Adipocyte (in vitro differentiated cells): Measurements from ENCODE around the gene MRPL52.
A peak's percentile ranks its signal among the peaks of the same experiment; 100 is the strongest.
"Not testable (repeated sequence)": the region's sequence is repeated elsewhere in the genome, so short reads cannot be mapped to it uniquely, and the experiment has no call there.

Experiments
- DNase-seq: peaks from one replicate; pipeline ENCODE4 v3.0.0-alpha.2; 2015; ENCODE audit warnings: low read depth
- H3K27me3 ChIP-seq: replicated peaks from 2 replicates; pipeline ENCODE4 v1.7.0; 2013; ENCODE audit warnings: mild to moderate bottlenecking, low read length, moderate library complexity; ENCODE audit not compliant: control insufficient read depth, insufficient read depth
- H3K36me3 ChIP-seq: 2 replicates; pipeline ENCODE4 v1.7.0; 2013; ENCODE audit warnings: low read length, mild to moderate bottlenecking, moderate library complexity; ENCODE audit not compliant: control insufficient read depth, insufficient read depth, severe bottlenecking
- H3K4me1 ChIP-seq: 2 replicates; pipeline ENCODE4 v1.7.0; 2013; ENCODE audit warnings: mild to moderate bottlenecking, low read length, moderate library complexity; ENCODE audit not compliant: control insufficient read depth, insufficient read depth
- H3K4me3 ChIP-seq: 2 replicates; pipeline ENCODE4 v1.7.0; 2013; ENCODE audit warnings: mild to moderate bottlenecking, low read length, moderate library complexity
- H3K9ac ChIP-seq: 2 replicates; pipeline ENCODE4 v1.7.0; 2013; ENCODE audit warnings: mild to moderate bottlenecking, low read length, moderate library complexity
- H3K9me3 ChIP-seq: 2 replicates; pipeline ENCODE4 v1.7.0; 2013; ENCODE audit warnings: mild to moderate bottlenecking, low read length, moderate library complexity; ENCODE audit not compliant: control insufficient read depth

MRPL52 gene

GRCh38 chr14:22829076-22829660 is 519 bp upstream of the MRPL52 start:
- H3K27me3 ChIP-seq, DNase-seq, H3K9me3 ChIP-seq, H3K36me3 ChIP-seq: not testable (repeated sequence)
- H3K4me3 ChIP-seq: peak overlapping the region; percentile 95
- H3K4me1 ChIP-seq: peaks cover 11% of the 10 kb centered on the region
- H3K9ac ChIP-seq: peak overlapping the region; percentile 91

- H3K9ac ChIP-seq: peak overlapping the region; percentile 91
- H3K4me1 ChIP-seq: peaks cover 11% of the 10 kb centered on the region
- no peaks in the 10 kb centered on the region for H3K27me3 ChIP-seq
- H3K36me3 ChIP-seq: peaks cover 11% of the 10 kb centered on the region
- no peak for DNase-seq
- H3K9me3 ChIP-seq: no peaks in the 10 kb centered on the region
- peak overlapping the region; percentile 95 for H3K4me3 ChIP-seq
Observed at GRCh38 chr14:22830443-22831010, 840 bp downstream of the MRPL52 start.

GRCh38 chr14:22835505-22835904 is 5.8 kb downstream of the MRPL52 start:
- no peaks in the 10 kb centered on the region for H3K27me3 ChIP-seq
- H3K9me3 ChIP-seq: no peaks in the 10 kb centered on the region
- peaks cover 23% of the 10 kb centered on the region for H3K4me1 ChIP-seq
- peaks cover 11% of the 10 kb centered on the region for H3K36me3 ChIP-seq
- H3K4me3 ChIP-seq: no peak overlapping the region
- H3K9ac ChIP-seq: peak overlapping the region; percentile 100
- no peak for DNase-seq

GRCh38 chr14:22836301-22837113 is 6.8 kb downstream of the MRPL52 start, which contains the start of gene MMP14:
TSS of gene MMP14 (plus strand) at chr14:22836585. CDS start at chr14:22836818, 233 bp downstream.
- Histone ChIP-seq H3K4me1 (peaks cover 30% of the 10 kb centered on the region), H3K9me3 (no peaks in the 10 kb centered on the region), H3K4me3 (peak within 1 kb of the TSS; percentile 97), H3K9ac (peak within 1 kb of the TSS; percentile 100), H3K27me3 (no peaks in the 10 kb centered on the region), H3K36me3 (peaks cover 21% of the 10 kb centered on the region)
- peak; percentile 95 for DNase-seq

GRCh38 chr14:22837114-22837749 is 7.5 kb downstream of the MRPL52 start:
- Histone ChIP-seq H3K4me3 (peak overlapping the region; percentile 97), H3K9me3 (no peaks in the 10 kb centered on the region), H3K27me3 (no peaks in the 10 kb centered on the region), H3K36me3 (peaks cover 28% of the 10 kb centered on the region), H3K4me1 (peaks cover 37% of the 10 kb centered on the region), H3K9ac (peak overlapping the region; percentile 100)
- DNase-seq: peak; percentile 77

GRCh38 chr14:22837750-22838538 is 8.3 kb downstream of the MRPL52 start:
- Histone ChIP-seq H3K9ac (peak overlapping the region; percentile 100), H3K27me3 (no peaks in the 10 kb centered on the region), H3K9me3 (no peaks in the 10 kb centered on the region), H3K36me3 (peaks cover 35% of the 10 kb centered on the region), H3K4me1 (peaks cover 44% of the 10 kb centered on the region), H3K4me3 (peak overlapping the region; percentile 97)
- peak; percentile 69 for DNase-seq

- DNase-seq: peak; percentile 66
- Histone ChIP-seq H3K4me3 (peak overlapping the region; percentile 97), H3K9me3 (no peaks in the 10 kb centered on the region), H3K9ac (peak overlapping the region; percentile 100), H3K36me3 (peaks cover 38% of the 10 kb centered on the region), H3K4me1 (peaks cover 44% of the 10 kb centered on the region), H3K27me3 (no peaks in the 10 kb centered on the region)
Observed at GRCh38 chr14:22838631-22839041, 8.9 kb downstream of the MRPL52 start.

GRCh38 chr14:22839159-22839779 is 9.6 kb downstream of the MRPL52 start:
- Histone ChIP-seq H3K36me3 (peaks cover 38% of the 10 kb centered on the region), H3K4me3 (peak overlapping the region; percentile 97), H3K9ac (peak overlapping the region; percentile 100), H3K27me3 (no peaks in the 10 kb centered on the region), H3K9me3 (no peaks in the 10 kb centered on the region), H3K4me1 (peaks cover 44% of the 10 kb centered on the region)
- DNase-seq: peak; percentile 49

- no peaks in the 10 kb centered on the region for H3K27me3 ChIP-seq
- H3K36me3 ChIP-seq: peaks cover 56% of the 10 kb centered on the region
- H3K4me1 ChIP-seq: peaks cover 57% of the 10 kb centered on the region
- H3K4me3 ChIP-seq: no peak overlapping the region
- no peaks in the 10 kb centered on the region for H3K9me3 ChIP-seq
- DNase-seq: no peak
- peak overlapping the region; percentile 76 for H3K9ac ChIP-seq
Observed at GRCh38 chr14:22841311-22841710, 11.6 kb downstream of the MRPL52 start.

GRCh38 chr14:22841769-22842168 is 12.1 kb downstream of the MRPL52 start:
- H3K27me3 ChIP-seq: no peaks in the 10 kb centered on the region
- no peaks in the 10 kb centered on the region for H3K9me3 ChIP-seq
- H3K4me3 ChIP-seq: no peak overlapping the region
- DNase-seq: no peak
- peaks cover 62% of the 10 kb centered on the region for H3K4me1 ChIP-seq
- peak overlapping the region; percentile 76 for H3K9ac ChIP-seq
- H3K36me3 ChIP-seq: peaks cover 60% of the 10 kb centered on the region
